ENCODE measurements around the gene PTBP3.
"Not testable (repeated sequence)": the region's sequence is repeated elsewhere in the genome, so short reads cannot be mapped to it uniquely, and the experiment has no call there.

The PTBP3 gene

GRCh38 chr9:112193572-112194288, 139.7 kb downstream of the PTBP3 start:
- DNase-seq, result no peak

GRCh38 chr9:112190320-112190719, 143.1 kb downstream of the PTBP3 start:
- not testable (repeated sequence) for DNase-seq

DNA sequence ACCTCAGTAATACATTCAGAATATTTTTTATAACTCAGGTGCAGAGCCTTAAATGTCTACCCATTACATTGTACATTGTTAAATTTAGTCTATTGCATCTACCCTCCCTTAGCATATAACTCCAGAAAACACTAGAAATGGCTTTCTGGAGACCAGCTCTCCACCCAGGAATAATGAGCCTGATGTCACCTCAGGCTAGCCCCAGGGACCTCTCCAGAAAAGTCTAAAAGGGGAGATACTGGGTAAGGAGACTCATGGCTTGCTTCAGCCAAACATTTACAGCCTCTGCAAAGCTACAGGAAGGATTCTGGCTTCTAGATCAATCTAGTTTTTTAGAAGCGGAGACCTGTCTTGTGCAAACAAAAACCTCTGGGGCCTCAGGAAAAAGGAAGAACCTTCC, 144.5 kb downstream of the PTBP3 start:
- no peak for DNase-seq

- no peak for DNase-seq
Measured at GRCh38 chr9:112187404-112187803, 146.0 kb downstream of the PTBP3 start.

DNA sequence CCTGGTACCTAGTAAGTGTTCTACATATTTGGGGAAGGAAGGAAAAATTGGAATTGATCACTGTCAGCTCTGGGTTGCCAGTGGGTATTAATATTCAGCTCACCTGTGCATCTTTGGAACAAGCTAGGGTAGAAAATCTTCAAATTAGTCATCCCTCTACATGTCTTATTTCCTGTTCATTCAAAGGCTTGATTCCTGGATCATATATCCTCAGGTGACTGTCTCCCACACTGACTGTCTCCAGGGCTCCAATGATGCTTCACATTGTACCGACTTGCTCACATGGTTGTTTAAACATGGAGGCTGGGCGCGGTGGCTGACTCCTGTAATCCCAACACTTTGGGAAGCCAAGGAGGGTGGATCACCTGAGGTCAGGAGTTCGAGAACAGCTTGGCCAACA, 146.7 kb downstream of the PTBP3 start:
- no peak for DNase-seq

- DNase-seq, result no peak
Measured at GRCh38 chr9:112184946-112185345, 148.5 kb downstream of the PTBP3 start.

GRCh38 chr9:112184221-112184620, 149.2 kb downstream of the PTBP3 start:
- DNase-seq, result no peak

DNA sequence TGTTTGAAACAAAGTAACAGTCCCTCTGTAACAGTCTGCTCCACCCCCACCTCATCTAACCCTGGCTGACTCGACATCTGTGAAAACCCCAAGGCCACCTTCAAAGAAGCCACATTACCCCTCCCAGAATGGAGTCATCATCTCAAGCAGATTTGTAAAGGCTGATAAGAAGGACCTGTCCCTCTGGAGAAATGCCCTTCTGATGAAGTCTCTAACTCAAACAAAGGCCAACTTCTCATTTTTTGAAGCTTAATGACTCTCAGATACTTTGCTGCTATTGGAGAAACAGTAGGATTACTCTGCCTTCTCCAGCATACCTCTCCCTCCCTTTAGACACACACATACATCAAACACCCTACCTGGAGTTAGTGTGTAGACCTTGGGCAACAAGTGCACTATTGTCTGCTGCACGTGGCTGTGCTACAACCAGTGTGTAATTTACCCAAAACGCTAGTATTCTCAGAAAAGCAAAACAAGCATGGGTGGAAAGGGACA, 153.0 kb downstream of the PTBP3 start:
- DNase-seq, result peak; percentile 54

GRCh38 chr9:112179816-112180215, 153.6 kb downstream of the PTBP3 start:
- DNase-seq, result no peak

DNA sequence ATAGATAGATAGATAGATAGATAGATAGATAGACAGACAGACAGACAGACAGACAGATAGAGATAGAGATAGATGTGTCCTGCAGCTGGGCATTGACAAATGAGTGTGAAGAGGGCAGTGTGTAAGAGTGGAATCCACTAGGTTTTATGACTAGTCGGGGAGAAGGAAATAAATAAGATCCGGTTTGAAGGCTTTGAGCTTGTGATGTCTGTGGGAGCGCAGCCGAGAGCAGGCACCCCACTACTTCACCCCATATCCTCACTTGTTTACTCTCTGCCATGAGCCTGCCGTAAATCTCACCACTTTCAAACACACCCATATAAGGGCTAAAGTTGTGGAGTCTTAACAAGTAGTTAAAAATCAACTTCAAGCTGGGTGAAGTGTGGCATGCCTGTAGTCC, 156.9 kb downstream of the PTBP3 start:
- no peak for DNase-seq

- DNase-seq, result no peak
Measured at GRCh38 chr9:112175796-112176315, 157.6 kb downstream of the PTBP3 start.

- no peak for DNase-seq
Measured at GRCh38 chr9:112174965-112175795, 158.2 kb downstream of the PTBP3 start, which contains the start of gene SUSD1. Gene SUSD1, minus strand, starts transcription at chr9:112175297. Its CDS starts 62 bp downstream, at chr9:112175235.

GRCh38 chr9:112174222-112174964, 159.0 kb downstream of the PTBP3 start:
- peak; percentile 71 for DNase-seq

DNA sequence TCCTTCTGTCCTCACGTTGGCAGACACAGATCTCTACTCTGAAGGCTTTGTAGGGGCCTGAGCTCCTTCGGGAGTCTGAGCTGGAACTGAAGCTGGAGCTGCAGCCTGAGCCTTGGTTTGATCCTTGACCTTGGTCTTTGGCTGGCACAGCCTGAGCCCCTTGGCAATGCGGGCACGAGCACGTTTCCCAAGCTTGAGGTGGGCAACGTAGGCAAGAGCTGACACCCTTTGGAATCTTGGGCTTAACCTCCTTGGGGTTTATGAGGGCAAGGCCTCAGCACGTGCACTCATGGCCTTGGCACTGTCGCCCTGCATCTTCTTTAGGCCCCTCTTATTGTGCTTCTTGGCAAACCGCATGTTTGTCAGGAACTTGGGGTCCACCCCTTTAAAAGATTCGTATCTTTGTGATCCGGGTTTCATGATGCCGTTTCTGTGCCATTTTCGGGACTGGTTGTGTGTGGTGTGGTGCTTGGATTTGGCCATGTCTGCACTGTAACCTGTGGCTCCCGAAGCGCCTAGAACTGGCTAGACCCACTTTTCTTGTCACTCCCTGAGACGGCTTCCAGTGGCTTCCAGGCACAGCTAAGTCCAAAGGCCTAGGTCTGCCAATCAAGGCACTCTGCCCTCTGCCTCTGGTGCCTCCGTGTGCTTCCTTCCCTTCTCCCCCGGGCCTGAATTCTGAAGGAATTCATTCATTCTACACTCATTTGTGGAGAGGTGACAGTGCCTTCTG, 159.8 kb downstream of the PTBP3 start:
- no peak for DNase-seq

DNA sequence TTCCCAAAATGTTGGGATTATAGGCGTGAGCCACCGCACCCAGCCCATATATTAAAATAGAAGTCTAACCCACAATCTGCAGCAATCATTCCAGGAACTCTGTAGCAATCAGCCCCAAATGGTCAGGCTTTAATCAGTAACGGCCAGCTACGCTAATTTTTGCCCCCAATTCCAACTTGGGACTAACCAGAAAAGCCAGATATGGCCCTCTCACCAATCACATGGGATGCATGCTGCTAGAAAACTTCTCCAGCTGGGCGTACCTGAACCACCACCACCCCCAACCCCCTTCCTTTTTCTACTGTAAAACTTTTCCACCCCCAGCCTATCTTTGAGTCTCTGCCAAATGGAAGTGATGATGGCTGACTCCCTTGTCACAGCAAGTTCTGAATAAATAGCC, 162.5 kb downstream of the PTBP3 start:
- DNase-seq, result no peak

- DNase-seq, result no peak
Measured at GRCh38 chr9:112170235-112170634, 163.2 kb downstream of the PTBP3 start.

- DNase-seq, result no peak
Measured at GRCh38 chr9:112169368-112169767, 164.1 kb downstream of the PTBP3 start.

DNA sequence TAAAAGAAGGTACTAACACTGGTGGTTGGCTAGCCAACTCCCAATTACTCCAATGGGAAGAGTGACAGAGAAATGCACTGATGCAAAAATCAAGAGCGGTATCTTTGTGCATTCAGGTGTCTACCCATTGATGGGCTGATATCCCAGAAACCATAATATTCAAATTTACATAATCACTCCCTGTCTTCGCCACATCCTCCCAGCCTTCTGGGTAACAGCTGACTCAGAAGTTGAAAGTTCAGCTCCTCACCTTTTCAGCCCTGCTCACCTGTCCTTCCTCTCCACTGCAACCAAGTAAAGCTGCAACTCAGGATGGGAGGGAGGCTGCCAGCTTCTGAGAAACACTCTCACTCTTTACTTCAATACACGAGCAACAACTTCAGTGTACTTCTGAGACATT, 165.2 kb downstream of the PTBP3 start:
- no peak for DNase-seq
